ENCODE measurements around the gene RPS19.

- TF ChIP-seq CTCF (IDR thresholded peaks at IDR 0.05) (no peak), POLR2A (IDR thresholded peaks at IDR 0.05) (no peak)
Measured at GRCh38 chr19:41864374-41864773, 4.3 kb downstream of the RPS19 start.
